Body of pancreas (tissue), 4 donors: Measurements from ENCODE around the gene MEG3. TPM values are rescaled to one million over a fixed set of nuclear protein-coding genes. Genes with fewer than 3 reads are reported as not detected.

Experiments
- ATAC-seq: fragments of 150-250 bp; one replicate; pipeline ENCODE4 v1.9.1; 2016
- DNase-seq, 4 donors: peaks; one replicate each; pipeline ENCODE4 v3.0.0-alpha.2; 2019
- H3K27ac ChIP-seq, 4 donors: fragments of 200-600 bp; sonication (generic); 1 replicate in 3 of 4; 2 replicates in 1 of 4; pipeline versions ENCODE4 v1.5.1 to v1.6.1; 2016 to 2019; ENCODE audit warnings: mild to moderate bottlenecking in 1 of 4, mixed read lengths in 1 of 4, moderate library complexity in 1 of 4
- H3K27me3 ChIP-seq, 2 donors: fragments of 200-600 bp; sonication (generic); one replicate each; pipeline ENCODE4 v1.6.0; 2016; ENCODE audit warnings: mild to moderate bottlenecking in 1 of 2
- H3K36me3 ChIP-seq, 2 donors: fragments of 200-600 bp; sonication (generic); replicated peaks in 1 of 2; 2 replicates each; pipeline ENCODE4 v1.5.1; 2016; ENCODE audit warnings: low read depth in 2 of 2; ENCODE audit not compliant: insufficient read depth in 1 of 2
- H3K4me1 ChIP-seq: fragments of 200-600 bp; sonication (generic); one replicate; pipeline ENCODE4 v1.6.0; 2016
- H3K4me3 ChIP-seq, 2 donors: fragments of 200-600 bp; sonication (generic); 1 replicate in 1 of 2; 2 replicates in 1 of 2; pipeline ENCODE4 v1.5.1; 2016 to 2019
- H3K9me3 ChIP-seq, 3 donors: fragments of 200-600 bp; sonication (generic); 1 replicate in 2 of 3; 2 replicates in 1 of 3; pipeline ENCODE4 v1.5.1; 2016
- POLR2A ChIP-seq, 3 donors: fragments of 450-650 bp; IDR thresholded peaks; one replicate each; pipeline ENCODE4 v1.6.1; 2016; ENCODE audit warnings: antibody characterized with exemption in 3 of 3, mild to moderate bottlenecking in 2 of 3
- WGBS, 2 donors: methylation state at CpG; one replicate each; pipeline ENCODE4 v1.1.5; 2017; 5-methylcytosine and 5-hydroxymethylcytosine counted together
- intact Hi-C: fragments of 100-400 bp; cut with DNase I; formaldehyde crosslinking; loops from one replicate; pipeline ENCODE4 v1.15.1; 2023
- total RNA-seq, 2 donors: library from RNA; depleted of rRNA; stranded (reverse); fragments of >200 nt; gene quantifications; one replicate each; pipeline ENCODE4 v1.1.0, GENCODE V29; 2016
- TF ChIP-seq, protein P1 (sequence below), 7 experiments: fragments of 450-650 bp in 4 of 7; fragments of 200-600 bp in 3 of 7; sonication (generic) in 3 of 7; IDR thresholded peaks; one replicate each; pipeline ENCODE4 v1.5.1; 2016 to 2019; ENCODE audit warnings: antibody characterized with exemption in 7 of 7

MEG3 gene
- total RNA-seq, 2 donors from 2014 or later: 150 to 537 TPM

DNA sequence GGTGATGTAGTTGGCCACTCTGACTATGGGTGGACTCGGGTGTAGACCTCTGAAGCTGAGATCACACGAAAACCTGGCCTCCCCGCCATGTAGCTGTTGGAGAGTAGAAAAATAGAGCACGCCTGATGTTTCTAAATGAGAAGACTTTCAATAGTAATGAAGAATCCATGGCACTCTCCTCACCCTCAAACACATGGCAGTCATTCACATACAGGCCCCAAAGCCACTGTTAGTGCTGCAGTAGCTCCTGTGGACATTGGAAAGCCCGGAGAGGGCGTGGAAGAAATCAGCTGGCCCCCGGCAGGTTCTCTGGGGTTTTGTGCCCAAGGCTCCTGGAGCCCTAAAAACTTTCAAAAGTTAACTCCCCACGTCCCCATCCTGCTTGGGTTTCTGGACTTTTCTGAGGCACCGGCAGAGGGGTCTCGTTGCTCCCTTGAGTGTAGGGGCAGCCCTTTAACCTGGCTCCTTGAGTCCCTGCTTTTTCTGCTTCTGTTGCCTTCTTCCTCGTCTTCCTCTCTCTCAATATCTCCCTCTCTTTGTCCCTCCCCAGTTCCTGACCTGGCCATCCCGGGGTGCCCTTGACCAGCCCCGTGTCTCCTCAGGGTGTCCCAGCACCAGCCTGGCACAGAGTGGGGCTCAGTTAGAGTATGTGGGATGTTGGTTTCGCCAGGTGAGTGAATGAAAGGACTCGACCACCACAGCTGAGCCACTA is 8.3 kb downstream of the MEG3 start:
- H3K36me3 ChIP-seq: no peaks in the 10 kb centered on the region
- intact Hi-C loops: no loop called here
- H3K4me1 ChIP-seq: no peaks in the 10 kb centered on the region
- no peak for DNase-seq
- H3K4me3 ChIP-seq: no peak overlapping the region
- no peak for ATAC-seq
- 83 to 88% methylated on average over 15 of the region's 15 CpGs for WGBS, 2 donors
- H3K27me3 ChIP-seq: no peaks in the 10 kb centered on the region
- TF ChIP-seq POLR2A (IDR thresholded peaks at IDR 0.05): no peak
- TF ChIP-seq, protein P1, sequence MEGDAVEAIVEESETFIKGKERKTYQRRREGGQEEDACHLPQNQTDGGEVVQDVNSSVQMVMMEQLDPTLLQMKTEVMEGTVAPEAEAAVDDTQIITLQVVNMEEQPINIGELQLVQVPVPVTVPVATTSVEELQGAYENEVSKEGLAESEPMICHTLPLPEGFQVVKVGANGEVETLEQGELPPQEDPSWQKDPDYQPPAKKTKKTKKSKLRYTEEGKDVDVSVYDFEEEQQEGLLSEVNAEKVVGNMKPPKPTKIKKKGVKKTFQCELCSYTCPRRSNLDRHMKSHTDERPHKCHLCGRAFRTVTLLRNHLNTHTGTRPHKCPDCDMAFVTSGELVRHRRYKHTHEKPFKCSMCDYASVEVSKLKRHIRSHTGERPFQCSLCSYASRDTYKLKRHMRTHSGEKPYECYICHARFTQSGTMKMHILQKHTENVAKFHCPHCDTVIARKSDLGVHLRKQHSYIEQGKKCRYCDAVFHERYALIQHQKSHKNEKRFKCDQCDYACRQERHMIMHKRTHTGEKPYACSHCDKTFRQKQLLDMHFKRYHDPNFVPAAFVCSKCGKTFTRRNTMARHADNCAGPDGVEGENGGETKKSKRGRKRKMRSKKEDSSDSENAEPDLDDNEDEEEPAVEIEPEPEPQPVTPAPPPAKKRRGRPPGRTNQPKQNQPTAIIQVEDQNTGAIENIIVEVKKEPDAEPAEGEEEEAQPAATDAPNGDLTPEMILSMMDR (IDR thresholded peaks at IDR 0.05): no peak
- no peaks in the 10 kb centered on the region for H3K9me3 ChIP-seq
- no peak overlapping the region for H3K27ac ChIP-seq

DNA sequence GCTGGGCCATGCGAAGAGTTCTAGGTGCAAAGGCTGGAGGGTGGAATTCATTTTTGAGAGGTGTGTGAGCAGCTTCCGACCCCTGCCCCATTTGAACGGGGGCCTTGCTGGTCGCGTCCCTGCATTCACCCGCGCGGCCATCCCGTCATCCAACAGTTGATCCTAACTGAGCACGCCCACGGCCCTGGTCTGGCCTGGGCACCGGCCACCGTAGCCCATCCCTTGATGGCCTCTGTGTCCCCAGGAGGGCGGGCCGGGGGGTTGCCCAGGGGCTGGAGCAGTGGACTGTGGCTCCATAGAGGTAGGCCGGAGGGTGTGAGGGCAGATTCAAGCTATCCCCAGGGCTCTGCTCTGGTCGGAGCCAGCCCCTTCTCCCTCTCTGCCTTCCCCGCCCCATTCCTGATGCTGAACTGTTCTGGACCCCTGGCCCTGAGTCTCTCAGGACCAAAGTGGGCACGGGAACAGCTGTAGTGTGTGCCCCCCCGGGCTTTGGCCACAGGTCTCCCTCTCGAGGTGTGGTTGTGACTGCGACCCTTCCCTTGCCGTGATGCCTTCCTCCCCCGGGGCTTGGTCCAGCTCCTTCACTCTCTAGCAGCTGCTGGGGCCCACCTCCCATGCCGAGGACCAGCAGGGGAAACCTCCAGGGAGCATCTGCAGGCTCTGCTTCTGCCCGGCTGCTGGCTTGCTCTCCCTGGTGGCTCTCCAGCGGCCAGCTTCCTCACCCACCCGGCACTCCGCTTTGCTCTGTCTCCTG is 9.1 kb downstream of the MEG3 start:
- DNase-seq (no peak), ATAC-seq (no peak)
- Histone ChIP-seq H3K4me1 (no peaks in the 10 kb centered on the region), H3K9me3 (no peaks in the 10 kb centered on the region), H3K4me3 (no peak overlapping the region), H3K27me3 (no peaks in the 10 kb centered on the region), H3K27ac (no peak overlapping the region), H3K36me3 (no peaks in the 10 kb centered on the region)
- intact Hi-C loops: no loop called here
- 80 to 82% methylated on average over 18 to 24 of the region's 29 CpGs for WGBS, 2 donors
- TF ChIP-seq, protein P1 (IDR thresholded peaks at IDR 0.05): no peak
- no peak for TF ChIP-seq POLR2A (IDR thresholded peaks at IDR 0.05)

- ATAC-seq (no peak), DNase-seq (no peak)
- intact Hi-C loops: no loop called here
- Histone ChIP-seq H3K27me3 (no peaks in the 10 kb centered on the region), H3K27ac (no peak overlapping the region), H3K4me3 (no peak overlapping the region), H3K4me1 (no peaks in the 10 kb centered on the region), H3K36me3 (no peaks in the 10 kb centered on the region), H3K9me3 (no peaks in the 10 kb centered on the region)
- TF ChIP-seq POLR2A (IDR thresholded peaks at IDR 0.05): no peak
- TF ChIP-seq, protein P1 (IDR thresholded peaks at IDR 0.05): no peak
- 80 to 83% methylated on average over 18 to 24 of the region's 24 CpGs for WGBS, 2 donors
Measured at GRCh38 chr14:100835548-100836310, 9.8 kb downstream of the MEG3 start.

GRCh38 chr14:100836311-100836805 is 10.4 kb downstream of the MEG3 start:
- no peak overlapping the region for H3K4me3 ChIP-seq
- WGBS, 2 donors: 65 to 82% methylated on average over 6 to 12 of the region's 12 CpGs
- no peak for ATAC-seq
- no peaks in the 10 kb centered on the region for H3K4me1 ChIP-seq
- no peak overlapping the region for H3K27ac ChIP-seq
- no peak for DNase-seq
- no peaks in the 10 kb centered on the region for H3K9me3 ChIP-seq
- H3K27me3 ChIP-seq: no peaks in the 10 kb centered on the region
- TF ChIP-seq POLR2A (IDR thresholded peaks at IDR 0.05): no peak
- TF ChIP-seq, protein P1 (IDR thresholded peaks at IDR 0.05): no peak
- no peaks in the 10 kb centered on the region for H3K36me3 ChIP-seq
- intact Hi-C loops: no loop called here
